ENCODE results near the gene OTUD3. TPM values are rescaled to one million over a fixed set of nuclear protein-coding genes. Genes with fewer than 3 reads are reported as not detected.
"Not testable (repeated sequence)": the region's sequence is repeated elsewhere in the genome, so short reads cannot be mapped to it uniquely, and the experiment has no call there.

Gene OTUD3
- total RNA-seq, 1 experiment from 2014 or later, result 15.1 TPM

DNA sequence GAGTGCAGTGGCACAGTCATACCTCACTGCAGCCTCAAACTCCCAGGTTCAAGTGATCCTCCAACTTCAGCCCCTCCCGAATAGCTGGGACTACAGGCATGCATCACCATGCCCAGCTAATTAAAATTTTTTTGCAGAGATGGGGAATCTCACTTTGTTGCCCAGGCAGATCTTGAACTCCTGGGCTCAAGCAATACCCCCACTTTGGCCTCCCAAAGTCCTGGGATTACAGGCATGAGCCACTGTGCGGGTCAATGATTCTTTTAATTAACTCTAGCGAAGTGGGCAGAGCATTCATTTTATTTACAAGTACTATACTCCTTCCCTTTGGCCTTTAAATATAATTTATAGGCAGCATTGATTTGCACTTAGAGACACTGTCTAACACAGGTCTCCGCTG is 2.5 kb upstream of the OTUD3 start:
- POLR2A ChIA-PET, result no interaction called here
- DNase-seq, result no peak
- CTCF ChIA-PET, result interaction anchor here (0.6 kb wide), 1 partner anchor 854 kb away, joined by 4 read pairs; no protein-coding TSS in a partner anchor
- Histone ChIP-seq H3K4me3 (ENCODE audit: low read depth, low read length) (no peak overlapping the region), H3K36me3 (ENCODE audit: control insufficient read depth, insufficient read depth, low read length) (no peaks in the 10 kb centered on the region), H3K4me1 (0 out of 2 replicates have a peak, but pooled peaks cover 5% of the 10 kb centered on the region), H3K9me3 (no peaks in the 10 kb centered on the region), H3K27me3 (replicated peaks; ENCODE audit: control insufficient read depth, insufficient read depth, low read length) (no peaks in the 10 kb centered on the region)
- BruUV-seq (replicated peaks), result no TSS peak
- TF ChIP-seq, protein P1, sequence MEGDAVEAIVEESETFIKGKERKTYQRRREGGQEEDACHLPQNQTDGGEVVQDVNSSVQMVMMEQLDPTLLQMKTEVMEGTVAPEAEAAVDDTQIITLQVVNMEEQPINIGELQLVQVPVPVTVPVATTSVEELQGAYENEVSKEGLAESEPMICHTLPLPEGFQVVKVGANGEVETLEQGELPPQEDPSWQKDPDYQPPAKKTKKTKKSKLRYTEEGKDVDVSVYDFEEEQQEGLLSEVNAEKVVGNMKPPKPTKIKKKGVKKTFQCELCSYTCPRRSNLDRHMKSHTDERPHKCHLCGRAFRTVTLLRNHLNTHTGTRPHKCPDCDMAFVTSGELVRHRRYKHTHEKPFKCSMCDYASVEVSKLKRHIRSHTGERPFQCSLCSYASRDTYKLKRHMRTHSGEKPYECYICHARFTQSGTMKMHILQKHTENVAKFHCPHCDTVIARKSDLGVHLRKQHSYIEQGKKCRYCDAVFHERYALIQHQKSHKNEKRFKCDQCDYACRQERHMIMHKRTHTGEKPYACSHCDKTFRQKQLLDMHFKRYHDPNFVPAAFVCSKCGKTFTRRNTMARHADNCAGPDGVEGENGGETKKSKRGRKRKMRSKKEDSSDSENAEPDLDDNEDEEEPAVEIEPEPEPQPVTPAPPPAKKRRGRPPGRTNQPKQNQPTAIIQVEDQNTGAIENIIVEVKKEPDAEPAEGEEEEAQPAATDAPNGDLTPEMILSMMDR (IDR thresholded peaks at IDR 0.05; ENCODE audit: insufficient read depth in 1 of 2, low read depth in 1 of 2, low read length in 1 of 2, severe bottlenecking in 1 of 2, unreplicated experiment in 1 of 2), result no peak
- no peak overlapping the region for H3K4me3 Mint-ChIP-seq (ENCODE audit: unreplicated experiment)
- intact Hi-C loops (cut with micrococcal nuclease; ENCODE audit: unreplicated experiment), result no loop called here
- no peaks in the 10 kb centered on the region for H3K9me3 Mint-ChIP-seq (ENCODE audit: unreplicated experiment)
- no peak overlapping the region for H3K27ac Mint-ChIP-seq (ENCODE audit: unreplicated experiment)
- H3K36me3 Mint-ChIP-seq (ENCODE audit: insufficient read depth, unreplicated experiment), result no peaks in the 10 kb centered on the region
- peaks cover 12% of the 10 kb centered on the region for H3K4me1 Mint-ChIP-seq (ENCODE audit: low read depth, unreplicated experiment)
- no peaks in the 10 kb centered on the region for H3K27me3 Mint-ChIP-seq (ENCODE audit: insufficient read depth, unreplicated experiment)

DNA sequence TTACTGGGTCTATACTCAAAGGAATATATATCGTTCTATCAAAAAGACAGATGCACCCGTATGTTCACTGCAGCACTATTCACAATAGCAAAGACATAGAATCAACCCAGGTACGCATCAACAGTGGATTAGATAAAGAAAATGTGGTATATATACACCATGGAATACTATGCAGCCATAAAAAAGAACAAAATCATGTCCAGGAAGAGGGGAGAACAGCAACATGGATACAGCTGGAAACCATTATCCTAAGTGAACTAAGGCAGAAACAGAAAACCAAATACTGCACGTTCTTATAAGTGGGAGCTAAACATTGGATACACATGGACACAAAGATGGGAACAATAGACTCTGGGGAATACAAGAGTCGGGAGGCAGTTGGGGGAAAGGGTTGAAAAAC is 1.4 kb upstream of the OTUD3 start:
- H3K36me3 Mint-ChIP-seq (ENCODE audit: insufficient read depth, unreplicated experiment); CTCF ChIA-PET; intact Hi-C loops (cut with micrococcal nuclease; ENCODE audit: unreplicated experiment): not testable (repeated sequence)

DNA sequence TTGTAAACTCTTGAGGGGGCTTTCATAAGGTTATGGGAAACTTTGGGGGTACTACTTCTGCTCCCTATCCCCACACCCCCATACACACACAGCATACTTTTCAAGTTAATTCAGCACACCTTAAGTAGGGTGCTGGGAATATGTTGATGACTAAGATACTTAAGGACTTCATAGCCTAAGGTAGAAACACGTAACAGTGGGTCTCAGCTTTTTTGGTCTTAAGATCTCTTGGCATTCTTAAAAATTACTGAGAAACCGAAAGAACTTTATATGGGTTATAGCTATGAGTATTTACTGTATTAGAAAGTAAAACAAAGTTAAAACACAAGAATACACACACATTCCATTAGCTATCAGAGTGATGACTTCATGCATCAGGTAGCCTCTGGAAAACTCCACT is 2.1 kb downstream of the OTUD3 start:
- Histone ChIP-seq H3K4me1 (0 out of 2 replicates have a peak, but pooled peaks cover 5% of the 10 kb centered on the region), H3K4me3 (ENCODE audit: low read depth, low read length) (no peak overlapping the region), H3K9me3 (no peaks in the 10 kb centered on the region), H3K36me3 (ENCODE audit: control insufficient read depth, insufficient read depth, low read length) (no peaks in the 10 kb centered on the region), H3K27me3 (replicated peaks; ENCODE audit: control insufficient read depth, insufficient read depth, low read length) (no peaks in the 10 kb centered on the region)
- no peak for DNase-seq
- no peaks in the 10 kb centered on the region for H3K9me3 Mint-ChIP-seq (ENCODE audit: unreplicated experiment)
- ChIA-PET CTCF (no interaction called here), POLR2A (no interaction called here)
- H3K4me1 Mint-ChIP-seq (ENCODE audit: low read depth, unreplicated experiment), result peaks cover 7% of the 10 kb centered on the region
- TF ChIP-seq, protein P1 (IDR thresholded peaks at IDR 0.05; ENCODE audit: insufficient read depth in 1 of 2, low read depth in 1 of 2, low read length in 1 of 2, severe bottlenecking in 1 of 2, unreplicated experiment in 1 of 2), result no peak
- no peak overlapping the region for H3K4me3 Mint-ChIP-seq (ENCODE audit: unreplicated experiment)
- H3K36me3 Mint-ChIP-seq (ENCODE audit: insufficient read depth, unreplicated experiment), result peaks cover 7% of the 10 kb centered on the region
- no peaks in the 10 kb centered on the region for H3K27me3 Mint-ChIP-seq (ENCODE audit: insufficient read depth, unreplicated experiment)
- no peak overlapping the region for H3K27ac Mint-ChIP-seq (ENCODE audit: unreplicated experiment)
- BruUV-seq (replicated peaks), result no TSS peak
- intact Hi-C loops (cut with micrococcal nuclease; ENCODE audit: unreplicated experiment), result no loop called here

More for the DNA sequence above, 1.4 kb upstream of the OTUD3 start:
- H3K9me3 ChIP-seq; H3K27me3 Mint-ChIP-seq (ENCODE audit: insufficient read depth, unreplicated experiment); H3K4me3 Mint-ChIP-seq (ENCODE audit: unreplicated experiment); H3K9me3 Mint-ChIP-seq (ENCODE audit: unreplicated experiment); BruUV-seq (replicated peaks); H3K4me1 ChIP-seq; DNase-seq; H3K27ac Mint-ChIP-seq (ENCODE audit: unreplicated experiment); POLR2A ChIA-PET; H3K4me3 ChIP-seq (ENCODE audit: low read depth, low read length); H3K27me3 ChIP-seq (replicated peaks; ENCODE audit: control insufficient read depth, insufficient read depth, low read length); H3K36me3 ChIP-seq (ENCODE audit: control insufficient read depth, insufficient read depth, low read length): not testable (repeated sequence)
- peaks cover 12% of the 10 kb centered on the region for H3K4me1 Mint-ChIP-seq (ENCODE audit: low read depth, unreplicated experiment)

DNA sequence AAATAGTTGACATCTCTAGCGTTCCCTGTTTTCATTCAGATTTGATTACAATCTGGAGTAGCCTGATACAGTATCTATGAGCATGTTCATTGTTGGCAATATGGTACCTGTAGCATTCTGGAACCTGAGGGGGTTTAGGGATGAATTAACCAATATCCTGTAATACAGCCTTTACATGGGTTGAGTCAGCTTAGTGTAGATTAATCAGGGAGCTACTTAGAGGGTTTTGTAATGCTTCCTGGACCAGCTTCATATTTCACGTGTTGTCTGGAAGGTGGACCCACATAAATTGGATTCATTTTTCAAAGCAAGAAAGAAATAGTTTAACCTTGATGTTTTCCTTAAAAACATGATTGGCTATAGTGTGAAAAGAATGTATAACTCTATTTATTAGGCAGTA is 3.6 kb downstream of the OTUD3 start:
- TF ChIP-seq, protein P1 (IDR thresholded peaks at IDR 0.05; ENCODE audit: insufficient read depth in 1 of 2, low read depth in 1 of 2, low read length in 1 of 2, severe bottlenecking in 1 of 2, unreplicated experiment in 1 of 2), result no peak
- H3K27ac Mint-ChIP-seq (ENCODE audit: unreplicated experiment), result no peak overlapping the region
- POLR2A ChIA-PET, result no interaction called here

More for the DNA sequence above, 3.6 kb downstream of the OTUD3 start:
- Mint-ChIP-seq H3K4me3 (ENCODE audit: unreplicated experiment) (no peak overlapping the region), H3K27me3 (ENCODE audit: insufficient read depth, unreplicated experiment) (no peaks in the 10 kb centered on the region), H3K4me1 (ENCODE audit: low read depth, unreplicated experiment) (peaks cover 7% of the 10 kb centered on the region), H3K9me3 (ENCODE audit: unreplicated experiment) (no peaks in the 10 kb centered on the region), H3K36me3 (ENCODE audit: insufficient read depth, unreplicated experiment) (peaks cover 7% of the 10 kb centered on the region)
- no TSS peak for BruUV-seq (replicated peaks)
- Histone ChIP-seq H3K36me3 (ENCODE audit: control insufficient read depth, insufficient read depth, low read length) (no peaks in the 10 kb centered on the region), H3K4me3 (ENCODE audit: low read depth, low read length) (no peak overlapping the region), H3K27me3 (replicated peaks; ENCODE audit: control insufficient read depth, insufficient read depth, low read length) (no peaks in the 10 kb centered on the region), H3K4me1 (0 out of 2 replicates have a peak, but pooled peaks cover 5% of the 10 kb centered on the region), H3K9me3 (no peaks in the 10 kb centered on the region)
- intact Hi-C loops (cut with micrococcal nuclease; ENCODE audit: unreplicated experiment), result no loop called here
- no peak for DNase-seq
- CTCF ChIA-PET, result interaction anchor here (0.6 kb wide), 1 partner anchor 1767 kb away, joined by 3 read pairs; no protein-coding TSS in a partner anchor

Measured in Caco-2 (cell line).